Jurkat, Clone E6-1 (cell line): ENCODE data around the gene RPL27A.

Source experiments
- DNase-seq: peaks from one replicate; pipeline ENCODE4 v3.0.0-alpha.2; 2011; ENCODE audit warnings: low read depth, low spot score
- H3K4me3 ChIP-seq: 2 replicates; pipeline ENCODE4 v1.5.1; 2011; ENCODE audit warnings: mild to moderate bottlenecking, low read length, control low read depth, moderate library complexity

The RPL27A gene

GRCh38 chr11:8693555-8693954 is 11.0 kb downstream of the RPL27A start:
- H3K4me3 ChIP-seq, result no peak overlapping the region
- no peak for DNase-seq

DNA sequence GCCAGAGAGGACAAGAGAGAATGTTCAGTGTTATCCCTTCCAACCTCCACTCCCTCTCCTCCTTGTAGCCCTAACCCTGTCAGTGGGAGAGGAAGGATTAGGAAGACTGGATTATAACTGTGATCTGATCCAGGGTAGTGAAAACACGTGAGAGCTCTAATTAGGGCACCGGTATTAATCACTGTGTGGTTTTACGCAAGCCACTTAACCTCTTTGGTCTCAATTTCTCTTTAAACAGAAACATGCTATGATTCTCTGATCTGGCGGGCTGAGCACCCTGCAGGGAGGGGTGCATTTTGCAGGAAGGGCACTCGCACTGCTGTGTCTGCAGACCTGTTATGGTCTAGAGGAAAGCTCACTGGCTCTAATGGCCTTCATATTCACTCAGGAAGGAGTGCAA is 11.5 kb downstream of the RPL27A start:
- DNase-seq, result no peak
- no peak overlapping the region for H3K4me3 ChIP-seq

- H3K4me3 ChIP-seq, result no peak overlapping the region
- DNase-seq, result no peak
These were observed 14.5 kb downstream of the RPL27A start for GRCh38 chr11:8697054-8697453.

- H3K4me3 ChIP-seq, result no peak overlapping the region
- DNase-seq, result no peak
These were observed 15.8 kb downstream of the RPL27A start for GRCh38 chr11:8698379-8698851.

GRCh38 chr11:8698917-8699441 is 16.4 kb downstream of the RPL27A start:
- no peak overlapping the region for H3K4me3 ChIP-seq
- no peak for DNase-seq

DNA sequence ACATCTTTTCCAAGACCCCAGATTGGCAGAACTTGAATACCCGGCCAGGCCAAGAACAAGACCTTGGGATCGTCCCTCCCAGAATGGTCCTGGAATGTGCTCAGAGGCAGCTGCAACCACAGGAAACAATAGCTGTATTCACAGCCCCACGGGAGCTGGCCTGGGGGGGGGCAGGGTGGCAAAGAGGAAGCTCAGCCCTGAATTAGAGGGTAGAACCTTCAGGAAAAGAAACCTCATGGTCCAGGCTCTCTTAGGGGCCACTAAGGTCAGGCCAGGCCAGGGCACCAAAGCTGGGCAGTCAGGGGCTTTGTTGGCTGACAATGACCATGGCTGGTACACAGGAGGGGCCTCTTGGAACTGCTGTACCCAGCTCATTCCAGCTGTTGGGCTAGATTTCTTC is 17.3 kb downstream of the RPL27A start:
- H3K4me3 ChIP-seq, result no peak overlapping the region
- DNase-seq, result no peak

- H3K4me3 ChIP-seq, result no peak overlapping the region
- DNase-seq, result no peak
These were observed 19.5 kb downstream of the RPL27A start for GRCh38 chr11:8701891-8702597.

DNA sequence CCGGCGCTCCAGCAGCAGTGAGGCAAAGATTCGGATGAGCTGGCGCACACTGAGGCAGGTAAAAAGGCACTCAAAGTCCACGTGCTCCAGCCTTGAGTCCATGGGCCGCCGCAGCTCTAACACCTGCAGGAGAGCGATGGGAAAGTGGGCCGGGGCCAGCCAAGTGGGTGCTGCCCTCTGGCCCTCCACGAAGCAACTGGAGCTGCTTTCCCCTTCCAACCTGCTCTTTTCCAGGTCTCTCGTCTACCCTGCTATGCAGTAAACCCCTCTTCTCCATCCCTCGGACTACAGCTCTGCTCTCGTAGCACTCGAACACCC is 20.0 kb downstream of the RPL27A start:
- H3K4me3 ChIP-seq, result no peak overlapping the region
- DNase-seq, result no peak

GRCh38 chr11:8704136-8704535 is 21.5 kb downstream of the RPL27A start:
- H3K4me3 ChIP-seq, result no peak overlapping the region
- no peak for DNase-seq

DNA sequence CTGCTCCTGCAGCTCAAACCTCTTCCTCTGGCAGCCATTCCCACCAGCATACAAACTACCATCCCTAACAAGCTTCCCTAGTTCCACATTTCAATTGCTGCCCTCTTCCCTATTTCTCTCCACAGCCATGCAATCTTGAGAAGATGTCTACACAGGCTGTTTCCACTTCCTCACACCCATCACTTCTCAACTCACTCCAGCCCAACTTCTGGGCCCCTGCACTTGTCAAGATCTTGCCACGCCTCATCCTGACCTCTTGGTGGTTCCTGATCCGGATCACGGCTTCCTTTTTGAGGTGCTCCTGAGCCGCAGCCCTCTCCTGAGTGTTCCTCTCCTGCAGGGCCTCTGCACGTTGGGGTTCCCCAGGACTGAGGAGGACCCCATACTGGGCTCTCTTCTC is 22.6 kb downstream of the RPL27A start:
- H3K4me3 ChIP-seq, result no peak overlapping the region
- no peak for DNase-seq

DNA sequence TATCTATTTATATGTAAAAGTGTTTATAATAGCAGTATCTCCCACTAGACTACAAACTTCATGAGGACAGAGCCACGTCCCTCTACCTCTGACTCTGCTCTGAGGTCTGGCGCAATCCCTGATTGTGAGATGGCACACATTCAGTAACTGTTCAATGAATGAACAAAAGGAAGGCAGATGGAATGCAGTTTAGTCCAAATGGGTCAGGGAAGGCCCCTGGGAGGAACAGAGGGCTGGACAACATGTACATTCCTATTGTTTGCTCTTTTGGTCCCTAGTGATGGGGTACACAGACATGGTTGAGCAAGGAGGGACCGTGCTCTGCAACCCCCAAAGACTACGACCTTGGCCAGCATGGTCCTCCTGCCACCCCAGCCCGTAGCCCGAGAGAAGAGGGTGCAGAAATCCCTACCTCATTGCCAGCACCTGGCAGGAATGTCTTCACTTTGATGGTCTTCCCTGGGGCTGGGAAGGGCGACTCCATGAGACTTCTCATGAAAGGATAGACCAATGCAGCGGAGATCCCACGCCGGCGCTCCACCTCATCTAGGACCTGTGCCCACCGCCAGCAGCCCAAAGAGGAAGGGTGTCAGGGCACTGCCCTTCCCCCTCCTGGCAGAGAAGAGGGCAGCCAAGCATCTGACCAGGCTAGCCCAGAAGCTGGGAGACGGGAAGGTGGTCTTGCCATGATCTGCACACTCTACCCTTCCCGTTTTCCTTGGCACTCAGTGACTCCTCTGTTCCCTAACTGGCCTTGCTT is 24.3 kb downstream of the RPL27A start:
- DNase-seq, result no peak
- H3K4me3 ChIP-seq, result no peak overlapping the region

- DNase-seq, result no peak
- H3K4me3 ChIP-seq, result no peak overlapping the region
These were observed 25.1 kb downstream of the RPL27A start for GRCh38 chr11:8707541-8708191.

DNA sequence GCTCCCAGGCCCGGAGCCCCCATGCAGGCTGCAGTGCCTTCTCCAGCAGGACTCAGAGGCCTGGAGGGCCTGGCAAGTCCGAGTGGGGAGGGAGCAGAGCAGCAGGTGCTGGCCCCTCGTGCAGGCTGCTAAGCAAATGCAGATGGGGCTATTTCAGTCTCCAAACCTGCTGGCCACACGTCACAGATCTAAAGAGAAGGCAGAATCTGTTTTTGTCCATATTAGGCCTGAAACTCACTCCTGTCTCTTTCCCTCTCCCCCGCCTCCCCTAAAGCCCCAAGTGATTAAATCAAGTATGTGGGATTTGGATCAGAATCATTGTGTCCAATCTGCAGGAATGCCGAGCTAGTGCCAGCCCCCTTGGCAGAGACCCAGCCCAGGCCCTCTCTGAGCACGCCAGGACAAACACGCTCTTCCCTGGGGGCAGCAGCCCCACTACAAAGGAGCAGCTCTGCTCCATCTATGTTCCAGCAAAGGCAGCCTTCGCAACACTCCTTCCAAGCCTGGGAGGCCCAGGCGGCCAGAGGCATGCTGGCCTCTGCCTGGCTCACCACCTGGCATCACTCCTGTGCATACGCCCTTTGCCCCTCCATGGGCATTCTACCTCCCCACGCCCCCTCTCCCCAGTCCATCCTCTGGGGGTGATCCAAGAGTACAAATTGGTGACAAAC is 26.5 kb downstream of the RPL27A start:
- DNase-seq, result no peak
- no peak overlapping the region for H3K4me3 ChIP-seq

- no peak overlapping the region for H3K4me3 ChIP-seq
- DNase-seq, result no peak
These were observed 27.2 kb downstream of the RPL27A start for GRCh38 chr11:8709777-8710176.

DNA sequence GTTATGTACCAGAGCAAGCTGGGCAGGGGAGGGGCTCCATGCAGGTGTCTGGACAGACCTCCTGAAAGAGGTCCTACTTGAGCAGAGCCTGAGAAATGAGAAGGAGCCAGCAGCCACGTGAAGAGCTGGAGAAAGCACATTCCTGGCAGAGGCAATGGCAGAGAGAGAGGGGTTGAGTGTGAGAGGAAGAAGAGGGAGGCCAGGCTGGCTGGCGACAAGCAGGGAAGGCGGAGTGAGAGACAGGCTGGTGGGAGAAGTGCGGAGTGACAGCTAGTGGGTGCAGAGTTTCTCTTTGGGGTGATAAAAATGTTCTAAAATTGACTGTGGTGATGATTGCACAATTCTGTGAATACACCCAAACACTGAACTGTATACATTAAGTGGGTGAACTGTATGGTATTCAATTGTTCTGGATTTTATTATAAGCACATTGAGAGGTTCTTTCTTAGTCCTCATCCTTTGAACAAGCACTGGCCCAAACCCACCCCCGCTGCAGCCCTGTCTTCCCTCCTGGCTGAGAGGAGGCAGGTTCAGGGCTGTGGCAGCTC is 29.4 kb downstream of the RPL27A start:
- no peak for DNase-seq
- no peak overlapping the region for H3K4me3 ChIP-seq

- no peak for DNase-seq
- no peak overlapping the region for H3K4me3 ChIP-seq
These were observed 29.9 kb downstream of the RPL27A start for GRCh38 chr11:8712506-8712905.

- H3K4me3 ChIP-seq, result no peak overlapping the region
- no peak for DNase-seq
These were observed 31.3 kb downstream of the RPL27A start for GRCh38 chr11:8713760-8714454.

DNA sequence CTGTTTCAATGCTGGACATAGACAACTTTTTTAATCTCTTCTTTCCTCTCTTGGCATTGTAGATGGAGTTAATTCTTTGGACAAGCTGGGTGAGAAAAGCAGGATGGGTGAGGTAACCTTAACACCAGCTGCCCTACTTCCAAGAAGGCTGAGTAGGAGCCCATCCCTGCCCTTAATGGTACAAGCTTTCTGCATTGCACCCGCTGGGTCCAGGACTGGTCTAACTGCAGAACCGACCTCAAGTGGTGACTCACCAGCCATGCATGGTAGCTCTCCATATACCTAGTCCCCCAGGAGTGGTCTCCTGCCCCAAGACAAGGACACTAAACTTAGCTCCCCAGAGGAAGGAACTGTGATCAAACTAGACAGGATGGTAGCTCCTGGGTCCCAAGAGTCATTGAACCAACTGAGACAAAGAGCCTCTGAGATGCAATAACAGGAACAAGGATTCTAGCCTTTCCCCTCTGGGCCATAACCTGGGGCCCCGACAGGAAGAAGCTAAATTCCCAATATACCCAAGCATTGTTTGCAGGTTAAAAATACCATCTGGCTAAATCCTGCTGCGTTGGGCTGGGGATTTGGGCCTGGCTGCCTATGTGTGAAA is 32.1 kb downstream of the RPL27A start:
- no peak for DNase-seq
- H3K4me3 ChIP-seq, result no peak overlapping the region
